ENCODE data around the gene VPS35L.

GRCh38 chr16:19563377-19563776 is 7.9 kb downstream of the VPS35L start:
- TF ChIP-seq POLR2A (IDR thresholded peaks at IDR 0.05) (no peak), CTCF (IDR thresholded peaks at IDR 0.05) (no peak)

Measured in stomach (tissue), 4 donors.